NOMO-1 treated with dmso at 0.1 percent for 144 hours (cell line): ENCODE data around the gene YAE1.

Experiments used
- DNase-seq: peaks from one replicate; lab custom pipeline; 2025; ENCODE audit not compliant: unreplicated experiment; lab: John Stamatoyannopoulos, UW

The YAE1 gene

GRCh38 chr7:39554583-39555165, 11.5 kb upstream of the YAE1 start:
- no peak for DNase-seq

GRCh38 chr7:39557222-39557621, 9.0 kb upstream of the YAE1 start:
- no peak for DNase-seq

- no peak for DNase-seq
Measured at GRCh38 chr7:39557911-39558310, 8.3 kb upstream of the YAE1 start.

- DNase-seq: no peak
Measured at GRCh38 chr7:39560408-39560807, 5.8 kb upstream of the YAE1 start.

GRCh38 chr7:39560997-39561396, 5.2 kb upstream of the YAE1 start:
- no peak for DNase-seq

GRCh38 chr7:39565538-39565937, 666 bp upstream of the YAE1 start:
- no peak for DNase-seq

GRCh38 chr7:39567294-39567693, 1.1 kb downstream of the YAE1 start:
- no peak for DNase-seq

GRCh38 chr7:39574673-39575349, 8.6 kb downstream of the YAE1 start:
- DNase-seq: no peak

GRCh38 chr7:39577229-39577874, 11.1 kb downstream of the YAE1 start:
- no peak for DNase-seq

- DNase-seq: peak; percentile 50
Measured at GRCh38 chr7:39580149-39580874, 14.1 kb downstream of the YAE1 start.

- DNase-seq: no peak
Measured at GRCh38 chr7:39582536-39582935, 16.3 kb downstream of the YAE1 start.

- no peak for DNase-seq
Measured at GRCh38 chr7:39583539-39583938, 17.3 kb downstream of the YAE1 start.

GRCh38 chr7:39587393-39587792, 21.2 kb downstream of the YAE1 start:
- no peak for DNase-seq

- DNase-seq: no peak
Measured at GRCh38 chr7:39588416-39588815, 22.2 kb downstream of the YAE1 start.

GRCh38 chr7:39589323-39590111, 23.3 kb downstream of the YAE1 start:
- peak; percentile 74 for DNase-seq

- no peak for DNase-seq
Measured at GRCh38 chr7:39592586-39592985, 26.4 kb downstream of the YAE1 start.

- DNase-seq: no peak
Measured at GRCh38 chr7:39594988-39595620, 28.9 kb downstream of the YAE1 start.

- DNase-seq: no peak
Measured at GRCh38 chr7:39602351-39602750, 36.1 kb downstream of the YAE1 start.

GRCh38 chr7:39603924-39604323, 37.7 kb downstream of the YAE1 start:
- no peak for DNase-seq

- DNase-seq: no peak
Measured at GRCh38 chr7:39605087-39605486, 38.9 kb downstream of the YAE1 start.

GRCh38 chr7:39606352-39606751, 40.1 kb downstream of the YAE1 start:
- DNase-seq: no peak
